ENCODE results near the gene PSPH.
A peak's percentile ranks its signal among the peaks of the same experiment; 100 is the strongest.
"Not testable (repeated sequence)": the region's sequence is repeated elsewhere in the genome, so short reads cannot be mapped to it uniquely, and the experiment has no call there.

Gene PSPH

GRCh38 chr7:56079450-56080185, 28.4 kb upstream of the PSPH start:
- POLR2A ChIA-PET, result interaction anchor here (0.6 to 1.7 kb wide), 4 partner anchors 13 to 26 kb away, joined by 3 to 6 read pairs (median 4); partner anchors contain the start of gene PHKG1
- H3K4me3 ChIP-seq (ENCODE audit: low read depth, low read length), result no peak overlapping the region
- CTCF ChIA-PET, result interaction anchor here (1.0 to 3.1 kb wide), 5 partner anchors 10 to 440 kb away, joined by 3 to 15 read pairs (median 4); partner anchors contain the start of genes PHKG1 and SUMF2
- no peak for DNase-seq (ENCODE audit: low read depth, low spot score)
- TF ChIP-seq CTCF (IDR thresholded peaks at IDR 0.05; ENCODE audit: insufficient read depth, low read length, missing control alignments), result no peak

- DNase-seq (ENCODE audit: low read depth, low spot score), result no peak
- ChIA-PET CTCF (interaction anchor here (0.7 to 3.1 kb wide), 5 partner anchors 8 to 437 kb away, joined by 3 to 15 read pairs (median 5); partner anchors contain the start of gene SUMF2), POLR2A (interaction anchor here (0.7 to 1.0 kb wide), 2 partner anchors 13 to 23 kb away, joined by 3 to 4 read pairs; no protein-coding TSS in a partner anchor)
- no peak overlapping the region for H3K4me3 ChIP-seq (ENCODE audit: low read depth, low read length)
- no peak for TF ChIP-seq CTCF (IDR thresholded peaks at IDR 0.05; ENCODE audit: insufficient read depth, low read length, missing control alignments)
Measured at GRCh38 chr7:56078196-56078595, 27.0 kb upstream of the PSPH start.

- no peak for TF ChIP-seq CTCF (IDR thresholded peaks at IDR 0.05; ENCODE audit: insufficient read depth, low read length, missing control alignments)
- H3K4me3 ChIP-seq (ENCODE audit: low read depth, low read length), result no peak overlapping the region
- DNase-seq (ENCODE audit: low read depth, low spot score), result no peak
- CTCF ChIA-PET, result interaction anchor here (0.6 to 3.1 kb wide), 6 partner anchors 13 to 436 kb away, joined by 3 to 15 read pairs (median 4); partner anchors contain the start of genes PHKG1 and SUMF2
- POLR2A ChIA-PET, result interaction anchor here (1.0 kb wide), 1 partner anchor 13 kb away, joined by 3 read pairs; no protein-coding TSS in a partner anchor
Measured at GRCh38 chr7:56077681-56078080, 26.4 kb upstream of the PSPH start.

GRCh38 chr7:56074371-56074791, 23.1 kb upstream of the PSPH start:
- TF ChIP-seq CTCF (IDR thresholded peaks at IDR 0.05; ENCODE audit: insufficient read depth, low read length, missing control alignments), result peak; percentile 86
- H3K4me3 ChIP-seq (ENCODE audit: low read depth, low read length), result no peak overlapping the region
- DNase-seq (ENCODE audit: low read depth, low spot score), result no peak
- ChIA-PET CTCF (interaction anchor here (0.9 to 4.8 kb wide), 26 partner anchors 9 to 516 kb away, joined by 3 to 72 read pairs (median 6); partner anchors contain the start of genes CHCHD2, PHKG1 and SUMF2), POLR2A (interaction anchor here (1.8 to 2.3 kb wide), 2 partner anchors 10 to 23 kb away, joined by 7 to 8 read pairs; partner anchors contain the start of genes CCT6A, PSPH and SUMF2)

- H3K4me3 ChIP-seq (ENCODE audit: low read depth, low read length); DNase-seq (ENCODE audit: low read depth, low spot score): not testable (repeated sequence)
- ChIA-PET CTCF (interaction anchor here (1.2 to 2.7 kb wide), 4 partner anchors 8 to 425 kb away, joined by 3 to 31 read pairs (median 12); no protein-coding TSS in a partner anchor), POLR2A (interaction anchor here (2.9 kb wide), 1 partner anchor 15 kb away, joined by 18 read pairs; the partner anchor contains the start of genes CCT6A and PSPH)
Measured at GRCh38 chr7:56066376-56066775, 15.1 kb upstream of the PSPH start.

GRCh38 chr7:56063882-56064625, 12.8 kb upstream of the PSPH start, which contains the start of gene SUMF2:
TSS of gene SUMF2 (plus strand) at chr7:56064286. CDS start at chr7:56064312, 26 bp downstream.
- no peak for DNase-seq (ENCODE audit: low read depth, low spot score)
- TF ChIP-seq CTCF (IDR thresholded peaks at IDR 0.05; ENCODE audit: insufficient read depth, low read length, missing control alignments), result peak; percentile 19
- CTCF ChIA-PET, result interaction anchor here (0.6 to 2.7 kb wide), 10 partner anchors 9 to 100 kb away, joined by 3 to 31 read pairs (median 4); partner anchors contain the start of gene NIPSNAP2
- POLR2A ChIA-PET, result interaction anchor here (1.9 to 2.9 kb wide), 2 partner anchors 10 to 13 kb away, joined by 8 to 18 read pairs; partner anchors contain the start of genes CCT6A and PSPH
- H3K4me3 ChIP-seq (ENCODE audit: low read depth, low read length), result peak within 1 kb of the TSS; percentile 96
